DMS79 treated with DMSO at 0.1 percent for 48 hours (cell line): ENCODE data around the gene GLT1D1.
A peak's percentile ranks its signal among the peaks of the same experiment; 100 is the strongest.

Experiments
- DNase-seq: peaks from one replicate; lab custom pipeline; 2025; lab: John Stamatoyannopoulos, UW

The GLT1D1 gene

DNA sequence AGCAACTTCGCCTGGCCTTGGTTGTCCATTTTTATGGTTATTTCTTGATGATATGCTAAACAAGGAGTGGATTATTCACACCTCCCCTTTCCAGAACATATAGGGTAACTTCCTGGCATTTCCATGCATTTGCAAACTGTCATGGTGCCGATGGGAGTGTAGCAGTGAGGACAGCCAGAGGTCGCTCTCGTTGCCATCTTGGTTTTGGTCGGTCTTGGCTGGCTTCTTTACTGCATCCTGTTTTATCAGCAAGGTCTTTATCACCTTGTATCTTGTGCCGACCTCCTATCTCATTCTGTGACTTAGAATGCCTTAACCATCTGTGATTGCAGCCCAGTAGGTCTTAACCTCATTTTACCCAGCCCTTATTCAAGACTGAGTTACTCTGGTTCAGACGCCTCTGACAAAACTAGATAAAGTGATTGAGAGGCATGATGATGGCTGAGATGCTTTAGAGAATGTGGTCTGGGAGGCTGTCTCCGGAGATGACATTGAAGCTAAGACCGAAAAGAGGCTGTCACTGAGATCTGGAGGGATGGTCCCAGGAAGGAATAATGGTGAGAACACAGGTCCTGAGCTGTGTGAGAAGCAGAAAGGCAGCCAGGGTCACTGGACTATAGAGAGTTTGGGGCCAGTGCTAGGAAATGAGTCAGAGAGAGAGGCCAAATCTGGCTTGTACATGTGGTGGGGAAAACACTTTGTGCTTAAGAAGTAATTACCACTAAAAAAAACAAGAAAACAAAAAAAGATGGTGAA lies 2.9 kb downstream of the GLT1D1 start:
- DNase-seq: no peak

GRCh38 chr12:128856791-128857078 lies 3.5 kb downstream of the GLT1D1 start:
- DNase-seq: no peak

DNA sequence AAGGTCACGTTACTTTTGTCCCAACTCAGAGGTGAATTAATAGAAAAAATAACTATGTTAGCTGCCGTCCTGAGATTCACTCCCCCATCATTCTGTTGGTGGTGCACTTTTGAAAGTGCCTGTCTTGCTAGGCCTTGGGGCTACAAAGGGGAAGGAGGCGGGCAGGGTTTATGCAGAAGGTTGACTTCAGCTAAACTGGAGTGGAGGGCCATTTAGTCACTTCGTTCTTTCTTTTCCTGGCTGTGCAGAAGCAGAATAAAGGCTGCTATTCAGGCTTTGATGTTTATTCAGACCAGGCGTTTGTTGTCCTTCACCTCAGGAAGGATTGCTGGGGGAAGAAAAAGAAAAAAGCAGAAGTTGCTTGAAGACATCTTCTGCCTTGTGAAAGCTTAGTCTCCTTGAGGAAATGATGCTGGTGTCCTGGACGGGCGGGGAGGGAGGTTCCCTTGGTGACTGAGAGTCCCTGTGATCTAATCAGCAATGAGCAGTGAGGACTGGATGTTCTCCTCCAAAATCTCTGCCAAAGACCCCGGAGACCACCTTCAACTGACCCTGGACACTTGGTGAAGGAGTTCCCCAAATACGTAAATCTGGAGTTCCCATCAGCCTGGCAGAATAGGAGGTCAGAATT lies 4.0 kb downstream of the GLT1D1 start:
- no peak for DNase-seq

DNA sequence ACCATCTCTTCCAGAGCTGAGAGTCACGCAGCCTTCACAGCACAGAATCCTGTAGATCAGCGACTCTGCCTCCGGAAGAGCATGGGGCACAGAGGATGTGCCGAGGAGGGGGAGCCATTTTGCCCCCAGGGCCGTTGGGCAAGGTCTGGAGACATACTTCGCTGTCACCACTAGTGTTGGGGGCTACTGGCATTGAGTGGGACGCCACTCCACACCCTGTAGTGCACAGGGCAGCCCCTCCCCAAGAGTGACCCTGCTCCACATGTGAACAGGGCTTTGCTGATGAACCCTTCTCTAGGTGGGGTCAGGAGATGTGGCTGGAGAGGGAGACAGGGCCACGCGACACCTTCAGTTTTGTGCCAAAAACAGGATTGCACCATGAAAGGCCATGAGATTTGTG lies 6.0 kb downstream of the GLT1D1 start:
- no peak for DNase-seq

GRCh38 chr12:128861226-128862016 lies 8.1 kb downstream of the GLT1D1 start:
- no peak for DNase-seq

GRCh38 chr12:128863957-128864356 lies 10.7 kb downstream of the GLT1D1 start:
- no peak for DNase-seq

- peak; percentile 72 for DNase-seq
Observed at GRCh38 chr12:128864516-128865186, 11.4 kb downstream of the GLT1D1 start.

GRCh38 chr12:128867466-128867865 lies 14.2 kb downstream of the GLT1D1 start:
- no peak for DNase-seq

GRCh38 chr12:128871516-128871892 lies 18.2 kb downstream of the GLT1D1 start:
- DNase-seq: no peak

- no peak for DNase-seq
Observed at GRCh38 chr12:128872303-128872702, 19.0 kb downstream of the GLT1D1 start.

GRCh38 chr12:128876559-128876958 lies 23.3 kb downstream of the GLT1D1 start:
- DNase-seq: no peak

GRCh38 chr12:128879898-128880764 lies 26.9 kb downstream of the GLT1D1 start:
- DNase-seq: no peak

- no peak for DNase-seq
Observed at GRCh38 chr12:128891856-128892255, 38.6 kb downstream of the GLT1D1 start.

GRCh38 chr12:128903236-128903635 lies 50.0 kb downstream of the GLT1D1 start:
- no peak for DNase-seq

DNA sequence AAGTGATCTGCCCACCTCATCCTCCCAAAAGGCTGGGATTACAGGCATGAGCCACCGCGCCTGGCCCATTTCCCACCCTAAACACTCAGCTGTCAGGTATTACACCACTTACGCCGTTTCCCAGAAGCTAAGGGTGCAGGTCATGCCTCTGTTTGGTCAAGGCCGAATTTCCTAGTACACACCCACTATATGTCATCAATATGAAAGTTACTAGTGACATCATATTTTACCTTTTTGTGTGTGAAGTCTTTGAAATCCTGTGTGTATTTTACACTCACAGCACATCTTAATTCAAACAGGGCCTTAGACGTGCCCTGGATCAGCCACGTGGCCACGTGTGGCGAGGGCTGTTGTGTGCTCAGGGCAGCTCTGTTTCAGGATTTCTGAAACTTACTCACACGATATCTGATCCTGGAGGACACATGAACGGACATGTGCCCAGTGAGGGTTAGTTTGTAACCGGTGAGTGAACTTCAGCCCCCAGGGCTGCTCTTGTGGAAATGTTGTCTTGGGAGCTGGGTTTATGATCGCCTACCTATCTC lies 51.8 kb downstream of the GLT1D1 start:
- no peak for DNase-seq

- DNase-seq: no peak
Observed at GRCh38 chr12:128906485-128907137, 53.3 kb downstream of the GLT1D1 start.

- DNase-seq: no peak
Observed at GRCh38 chr12:128908254-128908653, 55.0 kb downstream of the GLT1D1 start.

- DNase-seq: no peak
Observed at GRCh38 chr12:128909653-128910052, 56.4 kb downstream of the GLT1D1 start.

DNA sequence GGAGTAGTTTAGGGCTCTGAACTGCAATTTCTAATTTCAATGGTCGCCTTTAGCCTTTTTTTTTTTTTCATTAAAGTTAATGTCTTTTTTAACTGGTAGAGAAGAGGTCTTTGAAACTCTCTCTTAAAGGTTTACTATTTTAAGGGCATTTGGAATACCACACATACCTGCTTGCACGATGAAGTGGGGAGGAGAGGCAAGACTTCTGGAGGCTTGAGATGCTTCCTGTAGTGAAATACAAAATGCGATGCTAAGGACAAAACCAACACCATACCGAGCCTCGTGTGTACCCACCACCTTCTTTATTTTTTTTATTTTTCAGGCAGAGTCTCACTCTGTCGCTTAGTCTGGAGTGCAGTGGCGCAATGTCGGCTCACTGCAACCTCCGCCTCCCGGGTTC lies 57.4 kb downstream of the GLT1D1 start:
- DNase-seq: no peak

DNA sequence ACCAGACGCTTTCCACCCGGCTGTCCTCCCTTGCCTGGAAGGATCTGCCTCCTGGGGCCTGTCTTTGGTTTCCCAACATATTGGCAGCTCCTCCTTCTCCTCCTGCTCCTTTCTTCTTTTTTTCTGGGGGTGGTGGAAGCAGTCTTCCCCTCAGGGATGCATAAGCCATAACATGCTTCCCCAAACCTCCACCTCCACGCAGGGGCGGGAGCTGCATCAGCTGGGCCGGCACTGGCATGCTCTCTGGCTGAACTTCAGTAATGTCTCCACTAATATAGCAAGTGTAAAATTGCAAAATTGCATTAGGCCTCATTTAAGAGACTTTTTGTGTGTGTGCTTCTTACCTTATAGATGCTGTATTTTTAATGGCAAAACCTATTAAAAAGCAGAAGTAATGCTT lies 58.6 kb downstream of the GLT1D1 start:
- no peak for DNase-seq
